ENCODE results near the gene XRN2. TPM values are rescaled to one million over a fixed set of nuclear protein-coding genes. Genes with fewer than 3 reads are reported as not detected.
A peak's percentile ranks its signal among the peaks of the same experiment; 100 is the strongest.

Gene XRN2
- total and polyA plus RNA-seq, 4 donors: 12.6 to 62.2 (median 53.6) TPM

- H3K27ac ChIP-seq (ENCODE audit: low read depth in 1 of 2, low read length in 1 of 2): peak overlapping the region in 1 of 2 donors; percentile 3
- 93 to 96% methylated on average over 3 of the region's 3 CpGs for WGBS, 2 donors
- peaks cover 0 to 36% (median 5%) of the 10 kb centered on the region in 5 donors for H3K4me1 ChIP-seq (ENCODE audit: control insufficient read depth in 5 of 5, insufficient read depth in 5 of 5, low read length in 5 of 5)
Observed at GRCh38 chr20:21322921-21323331, 19.8 kb downstream of the XRN2 start.

DNA sequence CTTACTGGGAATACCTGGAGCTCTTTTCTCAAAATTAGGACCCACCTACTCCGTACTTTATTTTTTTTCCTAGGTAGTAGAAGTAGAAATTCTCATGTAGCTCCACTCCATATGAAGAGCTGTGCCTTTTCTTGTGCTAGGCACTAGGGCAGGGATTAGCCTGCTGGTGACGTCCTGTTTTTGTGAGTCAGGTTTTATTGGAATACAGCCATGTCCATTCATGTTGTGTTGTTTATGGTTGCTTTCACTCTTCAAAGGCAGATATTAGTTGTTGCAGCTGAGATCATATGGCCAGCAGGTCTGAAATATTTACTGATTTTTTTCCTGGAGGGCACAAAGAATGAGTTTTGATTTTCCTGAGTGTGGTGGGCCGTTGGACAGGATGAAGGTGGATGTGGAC, 20.5 kb downstream of the XRN2 start:
- Histone ChIP-seq H3K27ac (ENCODE audit: low read depth in 1 of 2, low read length in 1 of 2) (peak overlapping the region in 1 of 2 donors; percentile 29), H3K4me3 (no peak overlapping the region), H3K9me3 (ENCODE audit: control insufficient read depth in 4 of 4, insufficient read depth in 3 of 4, low read length in 3 of 4) (peaks cover 0 to 9% (median 2%) of the 10 kb centered on the region in 4 donors), H3K4me1 (ENCODE audit: control insufficient read depth in 5 of 5, insufficient read depth in 5 of 5, low read length in 5 of 5) (peaks cover 0 to 38% (median 5%) of the 10 kb centered on the region in 5 donors), H3K36me3 (ENCODE audit: control insufficient read depth in 4 of 4, insufficient read depth in 4 of 4, low read length in 4 of 4) (peaks cover 0 to 17% (median under 1%) of the 10 kb centered on the region in 4 donors), H3K9ac (ENCODE audit: insufficient read depth in 1 of 2, low read length in 2 of 2) (no peak overlapping the region), H3K27me3 (ENCODE audit: control insufficient read depth in 3 of 3, insufficient read depth in 3 of 3, low read length in 2 of 3) (no peaks in the 10 kb centered on the region)
- 68 to 72% methylated on average over 3 of the region's 3 CpGs for WGBS, 2 donors
- no peak for ATAC-seq (ENCODE audit: insufficient read depth, low FRiP score)
- TF ChIP-seq CTCF (IDR thresholded peaks at IDR 0.05; ENCODE audit: control extremely low read depth, extremely low read depth): no peak
- peak in 2 of 3 donors; percentile 26 to 52 for DNase-seq

More at GRCh38 chr20:21322921-21323331, 19.8 kb downstream of the XRN2 start:
- no peak for ATAC-seq (ENCODE audit: insufficient read depth, low FRiP score)
- Histone ChIP-seq H3K27me3 (ENCODE audit: control insufficient read depth in 3 of 3, insufficient read depth in 3 of 3, low read length in 2 of 3) (no peaks in the 10 kb centered on the region), H3K36me3 (ENCODE audit: control insufficient read depth in 4 of 4, insufficient read depth in 4 of 4, low read length in 4 of 4) (peaks cover 0 to 17% (median 0%) of the 10 kb centered on the region in 4 donors), H3K4me3 (no peak overlapping the region), H3K9ac (ENCODE audit: insufficient read depth in 1 of 2, low read length in 2 of 2) (no peak overlapping the region), H3K9me3 (ENCODE audit: control insufficient read depth in 4 of 4, insufficient read depth in 3 of 4, low read length in 3 of 4) (peaks cover 0 to 9% (median 2%) of the 10 kb centered on the region in 4 donors)
- no peak for DNase-seq
- TF ChIP-seq CTCF (IDR thresholded peaks at IDR 0.05; ENCODE audit: control extremely low read depth, extremely low read depth): no peak

DNA sequence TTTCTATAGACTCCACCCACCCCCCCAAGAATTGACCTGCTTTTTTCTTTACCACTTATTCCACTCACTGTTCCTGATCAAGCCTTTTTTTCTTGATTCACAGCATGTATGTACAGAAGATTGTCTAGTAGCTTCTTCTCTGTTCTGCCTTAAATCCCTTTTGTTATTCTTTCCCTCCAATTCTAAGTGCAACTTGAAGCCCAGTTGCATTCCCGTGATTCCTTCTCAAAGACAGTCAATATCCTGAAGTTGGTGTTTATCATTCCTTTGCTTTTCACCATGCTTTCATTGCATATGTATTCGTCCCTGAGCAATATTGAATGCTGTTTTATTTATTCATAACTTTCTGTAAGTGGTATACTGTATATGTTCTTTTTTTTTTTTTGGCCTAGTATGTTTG, 21.0 kb downstream of the XRN2 start:
- H3K4me1 ChIP-seq (ENCODE audit: control insufficient read depth in 5 of 5, insufficient read depth in 5 of 5, low read length in 5 of 5): peaks cover 0 to 38% (median 5%) of the 10 kb centered on the region in 5 donors
- H3K27me3 ChIP-seq (ENCODE audit: control insufficient read depth in 3 of 3, insufficient read depth in 3 of 3, low read length in 2 of 3): no peaks in the 10 kb centered on the region
- H3K4me3 ChIP-seq: no peak overlapping the region
- ATAC-seq (ENCODE audit: insufficient read depth, low FRiP score): no peak
- H3K36me3 ChIP-seq (ENCODE audit: control insufficient read depth in 4 of 4, insufficient read depth in 4 of 4, low read length in 4 of 4): peaks cover 0 to 22% (median 2%) of the 10 kb centered on the region in 4 donors
- TF ChIP-seq CTCF (IDR thresholded peaks at IDR 0.05; ENCODE audit: control extremely low read depth, extremely low read depth): no peak
- 58 to 77% methylated on average over 2 of the region's 2 CpGs for WGBS, 2 donors
- no peak for DNase-seq
- H3K9me3 ChIP-seq (ENCODE audit: control insufficient read depth in 4 of 4, insufficient read depth in 3 of 4, low read length in 3 of 4): peaks cover 0 to 9% (median 2%) of the 10 kb centered on the region in 4 donors
- H3K27ac ChIP-seq (ENCODE audit: low read depth in 1 of 2, low read length in 1 of 2): peak overlapping the region in 1 of 2 donors; percentile 29
- H3K9ac ChIP-seq (ENCODE audit: insufficient read depth in 1 of 2, low read length in 2 of 2): no peak overlapping the region

DNA sequence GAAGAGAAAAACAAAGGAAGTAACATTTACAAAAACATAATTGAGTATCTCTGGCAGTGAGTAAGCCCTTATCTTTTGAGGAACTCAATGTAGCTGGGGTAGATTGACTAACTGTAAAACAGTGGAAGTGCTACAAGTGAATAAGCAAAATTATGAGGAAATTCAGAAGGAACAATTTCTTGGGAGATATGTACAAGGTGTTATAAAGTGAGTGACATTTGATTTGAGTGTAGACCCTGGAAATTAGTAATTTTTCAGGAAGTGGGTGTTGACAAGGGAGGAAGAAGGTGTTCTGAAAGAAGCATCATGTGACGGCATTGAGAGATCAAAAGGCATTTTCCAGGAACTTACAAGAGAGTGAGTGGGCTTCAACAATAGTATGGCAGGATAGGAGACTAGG, 22.2 kb downstream of the XRN2 start:
- H3K9me3 ChIP-seq (ENCODE audit: control insufficient read depth in 4 of 4, insufficient read depth in 3 of 4, low read length in 3 of 4): peaks cover 0 to 9% (median 2%) of the 10 kb centered on the region in 4 donors
- H3K36me3 ChIP-seq (ENCODE audit: control insufficient read depth in 4 of 4, insufficient read depth in 4 of 4, low read length in 4 of 4): peaks cover 0 to 24% (median 4%) of the 10 kb centered on the region in 4 donors
- peaks cover 0 to 38% (median 5%) of the 10 kb centered on the region in 5 donors for H3K4me1 ChIP-seq (ENCODE audit: control insufficient read depth in 5 of 5, insufficient read depth in 5 of 5, low read length in 5 of 5)
- peak; percentile 11 for ATAC-seq (ENCODE audit: insufficient read depth, low FRiP score)
- WGBS, 2 donors: 10 to 42% methylated on average over 1 of the region's 1 CpG
- DNase-seq: no peak
- no peak for TF ChIP-seq CTCF (IDR thresholded peaks at IDR 0.05; ENCODE audit: control extremely low read depth, extremely low read depth)
- H3K9ac ChIP-seq (ENCODE audit: insufficient read depth in 1 of 2, low read length in 2 of 2): no peak overlapping the region
- no peaks in the 10 kb centered on the region for H3K27me3 ChIP-seq (ENCODE audit: control insufficient read depth in 3 of 3, insufficient read depth in 3 of 3, low read length in 2 of 3)
- peak overlapping the region in 1 of 2 donors; percentile 17 for H3K27ac ChIP-seq (ENCODE audit: low read depth in 1 of 2, low read length in 1 of 2)
- H3K4me3 ChIP-seq: no peak overlapping the region
